B cell (primary cell): ENCODE data around the gene DNAJB1. TPM values are rescaled to one million over a fixed set of nuclear protein-coding genes. Genes with fewer than 3 reads are reported as not detected.

ENCODE experiments used
- ATAC-seq: fragments of 200-7000 bp; cut with Tn5 transposase; one replicate; pipeline ENCODE4 v1.10.0; 2021; ENCODE audit warnings: low read depth, mild to moderate bottlenecking, moderate number of reproducible peaks, moderate library complexity
- CTCF ChIA-PET: fragments of 350-600 bp; sonication (Branson Sonifier 250); formaldehyde crosslinking; loops from one replicate; lab custom pipeline; 2021; ENCODE audit warnings: antibody characterized with exemption, inconsistent platforms; lab: Charles Lee
- POLR2A ChIA-PET: fragments of 350-600 bp; sonication (Branson Sonifier 250); formaldehyde crosslinking; loops from one replicate; lab custom pipeline; 2021; ENCODE audit warnings: antibody characterized with exemption; lab: Charles Lee
- DNase-seq: peaks from one replicate; pipeline ENCODE4 v3.0.0; 2013
- H2AFZ ChIP-seq: 2 replicates; pipeline ENCODE4 v1.6.1; 2012; ENCODE audit warnings: mild to moderate bottlenecking, low read depth, low read length; ENCODE audit not compliant: insufficient read depth, poor library complexity, severe bottlenecking
- H3K27ac ChIP-seq, 2 donors: 1 replicate in 1 of 2; 2 replicates in 1 of 2; pipeline ENCODE4 v1.5.1; 2012 to 2013; ENCODE audit warnings: low read length in 2 of 2, mild to moderate bottlenecking in 2 of 2, moderate library complexity in 1 of 2
- H3K27me3 ChIP-seq, 4 experiments: fragments of 200-600 bp in 1 of 4; sonication (generic) in 1 of 4; replicated peaks in 1 of 4; 1 replicate in 2 of 4; 2 replicates in 2 of 4; pipeline versions ENCODE4 v1.6.1 to v1.7.0; 2013 to 2016; ENCODE audit warnings: low read length in 3 of 4, mild to moderate bottlenecking in 2 of 4, mixed read lengths in 1 of 4, moderate library complexity in 1 of 4; ENCODE audit not compliant: insufficient read depth in 4 of 4, control insufficient read depth in 3 of 4; ENCODE audit errors: control extremely low read depth in 1 of 4
- H3K36me3 ChIP-seq, 2 experiments: replicated peaks in 1 of 2; 1 replicate in 1 of 2; 2 replicates in 1 of 2; pipeline versions ENCODE4 v1.6.1 to v1.7.1; 2013; ENCODE audit warnings: low read length in 1 of 2; ENCODE audit not compliant: insufficient read depth in 2 of 2, control insufficient read depth in 1 of 2; ENCODE audit errors: control extremely low read depth in 1 of 2, extremely low read depth in 1 of 2
- H3K4me1 ChIP-seq, 2 donors: fragments of 200-600 bp in 1 of 2; sonication (generic) in 1 of 2; 1 replicate in 1 of 2; 2 replicates in 1 of 2; pipeline versions ENCODE4 v1.5.1 to v1.6.1; 2013 to 2017; ENCODE audit warnings: low read length in 2 of 2; ENCODE audit not compliant: control insufficient read depth in 2 of 2, insufficient read depth in 2 of 2
- H3K4me2 ChIP-seq: replicated peaks from 2 replicates; pipeline ENCODE3; 2012; ENCODE audit warnings: mild to moderate bottlenecking, low read depth, low read length; ENCODE audit not compliant: poor library complexity, severe bottlenecking
- H3K4me3 ChIP-seq, 5 experiments: fragments of 200-600 bp in 1 of 5; sonication (generic) in 1 of 5; 1 replicate in 3 of 5; 2 replicates in 2 of 5; pipeline versions ENCODE4 v1.5.1 to v1.7.0; 2011 to 2016; ENCODE audit warnings: low read length in 4 of 5, mild to moderate bottlenecking in 4 of 5, low read depth in 2 of 5, control low read depth in 1 of 5, moderate library complexity in 1 of 5; ENCODE audit not compliant: insufficient read depth in 1 of 5; ENCODE audit errors: control extremely low read depth in 1 of 5, extremely low read depth in 1 of 5
- H3K79me2 ChIP-seq: fragments of 200-600 bp; sonication (generic); one replicate; pipeline ENCODE4 v1.6.0; 2016; ENCODE audit warnings: low read length; ENCODE audit not compliant: control insufficient read depth, insufficient read depth
- H3K9ac ChIP-seq: fragments of 200-600 bp; sonication (generic); 2 replicates; pipeline ENCODE4 v1.6.1; 2017; ENCODE audit warnings: mild to moderate bottlenecking, low read length, moderate library complexity
- H3K9me3 ChIP-seq, 3 donors: one replicate each; pipeline versions ENCODE4 v1.6.1 to v1.7.1; 2013; ENCODE audit warnings: low read length in 2 of 3; ENCODE audit not compliant: control insufficient read depth in 2 of 3, insufficient read depth in 1 of 3; ENCODE audit errors: control extremely low read depth in 1 of 3
- H4K20me1 ChIP-seq: 2 replicates; pipeline ENCODE4 v1.6.0; 2012; ENCODE audit warnings: mild to moderate bottlenecking, low read length; ENCODE audit not compliant: insufficient read depth, control insufficient read depth, poor library complexity, severe bottlenecking
- H3K27ac Mint-ChIP-seq: one replicate; pipeline ENCODE4 v1.8.0; 2021; ENCODE audit warnings: mixed read lengths
- H3K27me3 Mint-ChIP-seq: one replicate; pipeline ENCODE4 v1.8.0; 2021; ENCODE audit warnings: mixed read lengths
- H3K4me1 Mint-ChIP-seq: one replicate; pipeline ENCODE4 v1.8.0; 2021; ENCODE audit warnings: mixed read lengths
- H3K4me3 Mint-ChIP-seq: one replicate; pipeline ENCODE4 v1.8.0; 2021; ENCODE audit warnings: mixed read lengths
- H3K9me3 Mint-ChIP-seq: one replicate; pipeline ENCODE4 v1.8.0; 2022; ENCODE audit warnings: mixed read lengths; ENCODE audit not compliant: insufficient read depth
- EZH2 ChIP-seq: IDR thresholded peaks from 2 replicates; pipeline ENCODE4 v1.6.1; 2012; ENCODE audit warnings: borderline replicate concordance, low read depth, mild to moderate bottlenecking, moderate library complexity, low read length; ENCODE audit not compliant: insufficient read depth, poor library complexity, severe bottlenecking
- WGBS: methylation state at CpG from one replicate; pipeline ENCODE4 v1.1.5; 2013; ENCODE audit warnings: missing lambda C conversion rate; ENCODE audit not compliant: insufficient coverage; 5-methylcytosine and 5-hydroxymethylcytosine counted together
- intact Hi-C: fragments of 100-400 bp; cut with micrococcal nuclease; formaldehyde crosslinking; loops from one replicate; pipeline ENCODE4 v1.10.0; 2022
- polyA plus RNA-seq: library from polyadenylated mRNA; depleted of rRNA; stranded (reverse); fragments of >200 nt; gene quantifications from 2 replicates; pipeline ENCODE4 v1.2.3, GENCODE V29; 2012
- total RNA-seq, 2 donors: library from RNA; stranded (reverse); fragments of 120-200 nt in 1 of 2; gene quantifications; 1 replicate in 1 of 2; 2 replicates in 1 of 2; pipeline versions ENCODE4 v1.2.3 to v1.2.4, GENCODE V29; 2013 to 2022
- TF ChIP-seq, protein P1 (sequence below): fragments of 200-600 bp; IDR thresholded peaks from one replicate; pipeline ENCODE4 v1.8.0; 2022; ENCODE audit warnings: antibody characterized with exemption, mild to moderate bottlenecking

Gene DNAJB1
- total and polyA plus RNA-seq, 2 donors (not counting 1 experiment from before 2014, with no cell fraction given) = 72.8 to 194 TPM

DNA sequence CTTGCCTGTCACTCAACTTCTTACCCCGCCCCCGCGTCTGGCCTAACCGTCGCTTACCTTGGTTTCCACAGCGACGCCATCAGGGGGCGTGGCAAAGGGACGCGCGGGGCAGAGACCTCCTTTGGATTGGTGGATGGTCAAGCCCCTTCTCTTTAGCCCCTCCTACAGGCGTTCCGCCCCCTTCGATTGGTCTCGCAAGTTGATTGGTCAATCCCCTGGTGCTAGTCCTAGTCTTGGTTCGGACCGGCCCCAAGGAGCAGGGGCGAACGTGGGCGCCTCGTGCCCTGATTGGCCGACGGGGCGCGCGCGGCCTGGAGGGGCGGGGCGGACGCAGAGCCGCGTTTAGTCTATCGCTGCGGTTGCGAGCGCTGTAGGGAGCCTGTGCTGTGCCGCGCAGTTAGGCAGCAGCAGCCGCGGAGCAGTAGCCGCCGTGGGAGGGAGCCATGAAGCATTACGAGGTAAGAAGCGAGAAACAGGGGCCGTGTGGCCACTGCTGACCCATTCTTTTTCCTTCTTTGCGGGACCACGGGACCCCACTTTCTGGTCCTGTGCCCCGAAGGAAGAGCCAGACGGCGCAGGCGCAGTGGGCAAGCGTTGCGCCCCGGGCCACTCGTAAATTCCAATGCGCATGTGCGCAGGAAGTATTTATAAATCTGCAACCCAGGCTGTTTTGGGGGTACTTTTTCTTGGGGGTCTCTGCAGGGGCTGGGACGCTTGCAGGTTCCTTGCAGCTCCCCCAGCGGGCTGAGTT is 11.2 kb upstream of the DNAJB1 start, which contains the start of gene TECR:
Gene TECR, plus strand, starts transcription at position 341 of the 751 bp plus-strand sequence. Its CDS starts 103 bp downstream, at position 444.
- peak within 1 kb of the TSS; percentile 92 for H2AFZ ChIP-seq
- peaks cover 13 to 22% of the 10 kb centered on the region in 2 donors for H3K4me1 ChIP-seq
- intact Hi-C loops = loop anchor here (1.0 kb wide), 5 partner anchors 11 to 160 kb away; partner anchors contain the start of genes DDX39A, DNAJB1 and NDUFB7
- peaks cover 46% of the 10 kb centered on the region for H3K79me2 ChIP-seq
- TF ChIP-seq, protein P1, sequence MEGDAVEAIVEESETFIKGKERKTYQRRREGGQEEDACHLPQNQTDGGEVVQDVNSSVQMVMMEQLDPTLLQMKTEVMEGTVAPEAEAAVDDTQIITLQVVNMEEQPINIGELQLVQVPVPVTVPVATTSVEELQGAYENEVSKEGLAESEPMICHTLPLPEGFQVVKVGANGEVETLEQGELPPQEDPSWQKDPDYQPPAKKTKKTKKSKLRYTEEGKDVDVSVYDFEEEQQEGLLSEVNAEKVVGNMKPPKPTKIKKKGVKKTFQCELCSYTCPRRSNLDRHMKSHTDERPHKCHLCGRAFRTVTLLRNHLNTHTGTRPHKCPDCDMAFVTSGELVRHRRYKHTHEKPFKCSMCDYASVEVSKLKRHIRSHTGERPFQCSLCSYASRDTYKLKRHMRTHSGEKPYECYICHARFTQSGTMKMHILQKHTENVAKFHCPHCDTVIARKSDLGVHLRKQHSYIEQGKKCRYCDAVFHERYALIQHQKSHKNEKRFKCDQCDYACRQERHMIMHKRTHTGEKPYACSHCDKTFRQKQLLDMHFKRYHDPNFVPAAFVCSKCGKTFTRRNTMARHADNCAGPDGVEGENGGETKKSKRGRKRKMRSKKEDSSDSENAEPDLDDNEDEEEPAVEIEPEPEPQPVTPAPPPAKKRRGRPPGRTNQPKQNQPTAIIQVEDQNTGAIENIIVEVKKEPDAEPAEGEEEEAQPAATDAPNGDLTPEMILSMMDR = no peak
- TF ChIP-seq EZH2 = no peak
- H3K4me3 ChIP-seq = peak within 1 kb of the TSS; percentile 64 to 95 (median 72)
- Mint-ChIP-seq H3K4me3 (peak within 1 kb of the TSS; percentile 91), H3K27me3 (no peaks in the 10 kb centered on the region), H3K9me3 (no peaks in the 10 kb centered on the region), H3K4me1 (peaks cover 29% of the 10 kb centered on the region), H3K27ac (peak within 1 kb of the TSS; percentile 95)
- no peaks in the 10 kb centered on the region for H3K9me3 ChIP-seq
- peaks cover 14% of the 10 kb centered on the region for H4K20me1 ChIP-seq
- peak; percentile 97 for ATAC-seq
- H3K36me3 ChIP-seq = peaks cover 0 to 1% of the 10 kb centered on the region in 2 experiments
- CTCF ChIA-PET = interaction anchor here (0.6 kb wide), 1 partner anchor 86 kb away, joined by 3 read pairs; no protein-coding TSS in a partner anchor
- peak within 1 kb of the TSS; percentile 92 for H3K4me2 ChIP-seq
- no peaks in the 10 kb centered on the region for H3K27me3 ChIP-seq
- H3K27ac ChIP-seq = peak within 1 kb of the TSS; percentile 56 to 86
- H3K9ac ChIP-seq = peak within 1 kb of the TSS; percentile 90
- POLR2A ChIA-PET = interaction anchor here (0.5 to 1.4 kb wide), 2 partner anchors 11 to 44 kb away, joined by 4 to 13 read pairs; partner anchors contain the start of gene DNAJB1
- WGBS = under 1% methylated on average over 57 of the region's 59 CpGs
- peak; percentile 100 for DNase-seq
